RWPE1 (cell line): ENCODE results near the gene CYYR1.

ENCODE experiments used
- CTCF ChIA-PET: fragments of 350-600 bp; sonication (Branson Sonifier 250); formaldehyde crosslinking; extraction: SDS; loops from one replicate; lab custom pipeline; 2021; lab: Yijun Ruan, JAX
- POLR2A ChIA-PET: fragments of 400-600 bp; formaldehyde crosslinking; extraction: SDS; loops from one replicate; lab custom pipeline; 2020; ENCODE audit warnings: antibody characterized with exemption; ENCODE audit not compliant: low non-redundant PET; lab: Yijun Ruan, JAX
- DNase-seq: peaks from one replicate; pipeline ENCODE4 v3.0.0; 2012; ENCODE audit warnings: low spot score
- H3K27ac ChIP-seq: fragments of 450-650 bp; 2 replicates; pipeline ENCODE4 v1.5.1; 2017
- CTCF ChIP-seq: fragments of 450-650 bp; conservative IDR thresholded peaks from 2 replicates; pipeline ENCODE4 v1.5.1; 2017; ENCODE audit warnings: low read depth, mild to moderate bottlenecking

The CYYR1 gene

GRCh38 chr21:26495283-26495849 is 77.7 kb downstream of the CYYR1 start:
- DNase-seq: no peak
- POLR2A ChIA-PET: no interaction called here
- CTCF ChIA-PET: no interaction called here
- TF ChIP-seq CTCF: no peak
- no peak overlapping the region for H3K27ac ChIP-seq

DNA sequence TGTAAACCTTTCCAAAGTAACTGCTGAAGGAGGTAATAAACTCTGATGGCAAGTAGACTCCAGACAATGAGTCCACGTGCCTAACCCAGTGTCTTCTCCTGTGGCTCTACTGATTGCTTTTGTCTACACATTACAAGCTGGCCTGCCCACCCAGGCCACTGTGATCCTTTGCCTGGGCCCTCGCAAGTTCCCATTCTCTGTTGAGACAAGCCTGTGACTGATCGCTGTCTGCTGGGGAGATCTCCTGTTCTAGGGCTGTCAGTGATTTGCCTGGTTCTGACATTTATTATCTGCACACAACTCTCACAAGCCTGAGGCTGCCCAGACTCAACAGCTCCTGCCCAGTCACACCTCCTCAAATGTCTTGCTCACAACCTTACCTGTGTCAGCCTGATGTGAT is 81.4 kb downstream of the CYYR1 start:
- H3K27ac ChIP-seq: no peak overlapping the region
- POLR2A ChIA-PET: no interaction called here
- DNase-seq: no peak
- TF ChIP-seq CTCF: no peak
- CTCF ChIA-PET: interaction anchor here (0.7 kb wide), 1 partner anchor 16 kb away, joined by 4 read pairs; no protein-coding TSS in a partner anchor

GRCh38 chr21:26490771-26491170 is 82.3 kb downstream of the CYYR1 start:
- ChIA-PET CTCF (no interaction called here), POLR2A (no interaction called here)
- no peak for TF ChIP-seq CTCF
- H3K27ac ChIP-seq: no peak overlapping the region
- no peak for DNase-seq

DNA sequence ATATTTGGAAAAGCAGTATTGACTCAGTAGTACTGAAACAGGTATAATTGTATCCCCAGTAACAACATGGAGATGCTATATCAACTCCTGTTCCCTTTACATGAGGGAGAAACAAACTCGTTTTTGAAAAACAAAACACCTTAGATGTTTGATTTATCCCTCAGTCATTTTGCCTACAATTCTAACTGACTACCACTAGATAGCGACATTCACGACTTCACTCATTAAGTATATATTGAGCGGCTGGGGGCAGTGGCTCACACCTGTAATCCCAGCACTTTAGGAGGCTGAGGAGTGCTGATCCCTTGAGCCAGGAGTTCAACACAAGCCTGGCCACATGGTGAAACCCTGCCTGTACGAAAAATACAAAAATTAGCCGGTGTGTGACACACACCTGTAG is 83.3 kb downstream of the CYYR1 start:
- POLR2A ChIA-PET: no interaction called here
- no peak overlapping the region for H3K27ac ChIP-seq
- CTCF ChIA-PET: no interaction called here
- no peak for TF ChIP-seq CTCF
- no peak for DNase-seq

DNA sequence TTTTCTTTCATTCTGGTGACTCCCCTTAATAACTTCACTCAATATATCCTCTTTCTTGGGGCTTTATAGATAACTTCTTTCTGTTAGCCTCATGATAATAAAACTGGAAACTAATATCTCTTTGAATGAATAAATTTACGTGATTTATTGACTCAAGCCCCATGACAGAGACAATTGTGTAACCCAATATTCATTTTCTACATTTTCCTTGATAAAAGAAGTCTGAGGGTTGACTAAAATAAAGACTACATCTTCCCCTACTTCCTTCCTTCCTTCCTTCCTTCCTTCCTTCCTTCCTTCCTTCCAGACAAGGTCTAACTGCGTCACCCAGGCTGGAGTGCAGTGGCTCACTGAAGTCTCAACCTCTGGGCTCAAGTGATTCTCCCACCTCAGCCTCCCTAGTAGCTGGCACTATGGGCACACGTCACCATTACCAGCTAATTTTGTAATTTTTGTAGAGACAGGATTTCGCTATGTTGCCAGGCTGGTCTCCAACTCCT is 85.1 kb downstream of the CYYR1 start:
- POLR2A ChIA-PET: no interaction called here
- H3K27ac ChIP-seq: no peak overlapping the region

GRCh38 chr21:26473471-26473870 is 99.6 kb downstream of the CYYR1 start:
- no peak for TF ChIP-seq CTCF
- ChIA-PET CTCF (interaction anchor here (0.7 kb wide), 1 partner anchor 10 kb away, joined by 3 read pairs; no protein-coding TSS in a partner anchor), POLR2A (no interaction called here)
- no peak overlapping the region for H3K27ac ChIP-seq
- DNase-seq: no peak

More for the DNA sequence above, 85.1 kb downstream of the CYYR1 start:
- CTCF ChIA-PET: no interaction called here
- TF ChIP-seq CTCF: no peak
- DNase-seq: no peak
